Activated naive CD8-positive, alpha-beta T cell treated with anti-CD3 and anti-CD28 coated beads for 36 hours (primary cell): Measurements from ENCODE around the gene TBCK. TPM values are rescaled to one million over a fixed set of nuclear protein-coding genes. Genes with fewer than 3 reads are reported as not detected.
A peak's percentile ranks its signal among the peaks of the same experiment; 100 is the strongest.
"Not testable (repeated sequence)": the region's sequence is repeated elsewhere in the genome, so short reads cannot be mapped to it uniquely, and the experiment has no call there.

ENCODE experiments used
- DNase-seq: peaks from one replicate; pipeline ENCODE4 v3.0.0; 2021
- H3K27ac Mint-ChIP-seq: one replicate; pipeline ENCODE4 v1.8.0; 2022; ENCODE audit warnings: mild to moderate bottlenecking, moderate library complexity, mixed read lengths
- H3K27me3 Mint-ChIP-seq: one replicate; pipeline ENCODE4 v1.8.0; 2022; ENCODE audit warnings: mild to moderate bottlenecking, mixed read lengths
- H3K36me3 Mint-ChIP-seq: one replicate; pipeline ENCODE4 v1.8.0; 2021; ENCODE audit warnings: mild to moderate bottlenecking, mixed read lengths
- H3K4me1 Mint-ChIP-seq: one replicate; pipeline ENCODE4 v1.8.0; 2021; ENCODE audit warnings: mixed read lengths
- H3K4me3 Mint-ChIP-seq: one replicate; pipeline ENCODE4 v1.8.0; 2022; ENCODE audit warnings: mild to moderate bottlenecking, moderate library complexity, mixed read lengths
- H3K9me3 Mint-ChIP-seq: one replicate; pipeline ENCODE4 v1.8.0; 2022; ENCODE audit warnings: mixed read lengths
- total RNA-seq, 2 experiments: library from RNA; stranded (reverse); gene quantifications; one replicate each; pipeline ENCODE4 v1.2.3, GENCODE V29; 2021

TBCK gene
- total RNA-seq, 2 experiments from 2014 or later = 21.2 to 21.5 TPM

DNA sequence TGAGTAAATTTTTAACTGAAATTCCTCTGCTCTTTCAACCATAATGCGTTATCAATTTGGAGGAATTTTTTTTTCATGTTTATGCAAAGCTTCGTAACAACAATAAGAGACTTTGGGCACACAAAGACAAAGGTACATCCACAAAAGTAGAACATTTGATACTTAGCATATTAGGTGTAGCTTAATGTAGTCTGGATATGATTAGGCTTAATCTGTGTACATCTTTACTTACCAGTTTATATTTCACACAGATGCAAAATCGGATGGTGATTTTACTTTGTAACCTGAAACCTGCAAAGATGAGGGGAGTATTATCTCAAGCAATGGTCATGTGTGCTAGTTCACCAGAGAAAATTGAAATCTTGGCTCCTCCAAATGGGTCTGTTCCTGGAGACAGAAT is 20.6 kb upstream of the TBCK start:
- Mint-ChIP-seq H3K27me3 (no peaks in the 10 kb centered on the region), H3K9me3 (peaks cover 27% of the 10 kb centered on the region), H3K27ac (no peak overlapping the region), H3K4me3 (no peak overlapping the region), H3K36me3 (peaks cover 76% of the 10 kb centered on the region), H3K4me1 (peaks cover 22% of the 10 kb centered on the region)
- DNase-seq = no peak

DNA sequence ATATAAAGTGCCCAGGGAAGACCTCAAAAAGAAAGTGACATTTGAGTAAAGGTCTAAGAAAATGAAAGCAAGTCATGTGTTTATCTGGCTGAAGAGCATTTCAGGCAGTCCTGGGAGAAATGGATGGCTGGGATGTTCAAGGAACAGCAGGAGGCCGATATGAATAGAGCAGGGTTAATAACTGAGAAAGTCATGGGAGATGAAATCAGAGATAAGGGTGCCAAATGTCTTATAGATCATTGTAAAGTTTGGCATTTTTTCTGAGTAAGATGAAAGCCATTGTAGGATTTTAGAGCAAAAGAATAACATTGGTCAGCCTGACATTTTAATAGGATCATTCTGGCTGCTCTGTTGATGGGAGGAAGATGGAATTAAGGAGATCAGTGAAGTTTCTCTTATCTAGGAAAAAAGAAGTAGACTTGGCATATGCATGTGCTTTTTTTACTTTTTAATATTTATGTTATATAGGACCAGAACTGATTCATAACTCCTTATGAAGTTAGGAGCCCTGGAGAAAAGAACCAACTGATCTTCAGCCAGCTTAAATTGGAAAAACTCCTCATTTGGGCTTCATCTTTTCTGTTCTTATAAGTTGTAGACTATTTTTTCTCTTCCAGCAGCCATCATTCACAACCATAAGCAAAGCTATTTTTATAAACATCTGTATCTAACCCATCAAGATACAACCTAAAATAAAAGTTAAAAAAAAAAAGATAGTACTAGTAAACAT is 18.9 kb upstream of the TBCK start:
- no peak for DNase-seq
- H3K27ac Mint-ChIP-seq = no peak overlapping the region
- peaks cover 11% of the 10 kb centered on the region for H3K4me1 Mint-ChIP-seq
- no peak overlapping the region for H3K4me3 Mint-ChIP-seq
- no peaks in the 10 kb centered on the region for H3K27me3 Mint-ChIP-seq
- peaks cover 64% of the 10 kb centered on the region for H3K36me3 Mint-ChIP-seq
- peaks cover 18% of the 10 kb centered on the region for H3K9me3 Mint-ChIP-seq

DNA sequence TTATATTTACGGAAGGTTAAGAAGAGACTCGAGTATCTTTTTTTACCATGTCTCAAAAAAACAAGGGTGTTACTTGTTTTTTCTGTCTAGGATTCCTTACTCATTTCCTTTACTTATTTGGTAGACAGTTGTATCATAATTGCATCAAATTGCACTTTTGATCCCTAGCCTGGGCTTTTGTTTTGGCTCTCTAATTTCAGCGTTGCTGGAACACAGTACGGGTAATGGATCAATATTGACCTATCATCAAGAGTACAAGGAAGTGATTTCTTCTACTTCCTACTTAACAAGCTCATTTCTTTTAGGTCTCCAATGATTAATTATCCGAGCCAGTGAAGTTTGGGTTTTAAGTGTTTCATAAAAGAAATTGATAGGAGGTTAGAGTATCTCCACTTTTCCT is 17.2 kb upstream of the TBCK start:
- no peak overlapping the region for H3K4me3 Mint-ChIP-seq
- no peak overlapping the region for H3K27ac Mint-ChIP-seq
- peaks cover 55% of the 10 kb centered on the region for H3K36me3 Mint-ChIP-seq
- peaks cover 12% of the 10 kb centered on the region for H3K9me3 Mint-ChIP-seq
- no peak for DNase-seq
- H3K4me1 Mint-ChIP-seq = peaks cover 10% of the 10 kb centered on the region
- no peaks in the 10 kb centered on the region for H3K27me3 Mint-ChIP-seq

DNA sequence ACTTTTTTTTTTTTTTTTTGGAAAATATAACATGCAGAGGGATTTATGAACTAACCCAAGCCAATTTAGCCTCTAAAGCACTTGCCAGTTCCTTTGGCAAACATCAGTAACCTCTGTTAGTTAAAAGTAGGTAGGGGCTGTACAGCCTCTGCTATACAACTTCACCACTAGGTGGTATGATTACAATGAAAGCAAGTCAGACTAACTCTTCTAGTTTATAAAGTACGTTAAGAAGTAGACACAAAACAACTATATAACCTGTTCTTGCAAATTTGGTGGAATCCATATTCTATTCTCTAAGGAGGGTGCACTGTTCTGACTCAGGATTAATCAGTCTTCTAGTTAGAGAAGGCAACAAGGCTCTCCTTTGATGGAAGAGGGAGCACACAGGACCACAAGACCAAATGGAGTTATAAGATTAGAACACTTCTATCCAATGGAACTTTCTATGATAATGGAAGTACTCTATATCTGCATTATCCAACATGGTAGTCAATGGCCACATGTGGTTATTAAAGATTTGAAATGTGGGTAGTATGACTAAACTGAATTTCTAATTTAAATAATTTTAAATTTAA is 13.1 kb upstream of the TBCK start:
- no peaks in the 10 kb centered on the region for H3K9me3 Mint-ChIP-seq
- no peak overlapping the region for H3K4me3 Mint-ChIP-seq
- peaks cover 16% of the 10 kb centered on the region for H3K4me1 Mint-ChIP-seq
- DNase-seq = no peak
- H3K36me3 Mint-ChIP-seq = peaks cover 35% of the 10 kb centered on the region
- H3K27me3 Mint-ChIP-seq = no peaks in the 10 kb centered on the region
- H3K27ac Mint-ChIP-seq = no peak overlapping the region

DNA sequence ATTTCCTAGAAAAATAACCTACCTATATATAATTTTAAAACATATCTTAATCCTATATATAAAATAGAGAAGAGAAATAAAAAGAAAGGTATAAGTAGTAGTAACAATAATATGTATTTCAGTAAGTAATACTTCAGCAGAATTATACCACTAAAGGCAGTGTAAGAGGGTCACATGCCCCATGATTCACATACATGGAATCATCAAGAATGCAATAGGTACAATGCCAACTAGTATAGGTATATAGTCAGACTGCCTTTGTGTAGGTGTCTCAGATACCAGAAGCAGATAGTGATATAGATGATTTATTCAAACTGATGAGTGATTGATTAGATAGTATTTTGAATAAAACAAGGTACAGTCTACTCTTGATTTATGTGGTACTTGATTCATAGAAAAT is 9.8 kb upstream of the TBCK start:
- no peak overlapping the region for H3K27ac Mint-ChIP-seq
- no peak for DNase-seq
- H3K4me3 Mint-ChIP-seq = no peak overlapping the region
- H3K36me3 Mint-ChIP-seq = peaks cover 26% of the 10 kb centered on the region
- H3K9me3 Mint-ChIP-seq = peaks cover 2% of the 10 kb centered on the region
- peaks cover 21% of the 10 kb centered on the region for H3K4me1 Mint-ChIP-seq
- H3K27me3 Mint-ChIP-seq = no peaks in the 10 kb centered on the region

DNA sequence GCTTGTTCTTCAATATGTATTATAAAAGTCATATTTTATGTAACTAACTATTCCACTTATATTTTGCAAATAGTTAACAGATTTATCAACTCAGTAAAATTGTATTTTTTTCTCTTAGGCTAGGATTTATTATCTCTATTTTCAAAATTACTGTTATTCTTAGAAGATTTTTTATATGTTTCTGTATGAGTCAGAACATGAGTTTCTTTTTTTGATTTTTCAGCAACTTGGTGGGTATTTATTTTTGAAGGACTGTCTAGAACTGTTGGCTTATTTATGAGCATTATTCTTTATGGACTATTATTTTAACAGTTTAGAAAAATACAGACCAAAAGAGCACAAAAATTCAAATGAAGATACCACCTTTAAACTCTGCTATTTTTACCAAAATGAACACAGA is 7.1 kb upstream of the TBCK start:
- Mint-ChIP-seq H3K36me3 (peaks cover 33% of the 10 kb centered on the region), H3K4me3 (no peak overlapping the region), H3K9me3 (peaks cover 3% of the 10 kb centered on the region), H3K27ac (no peak overlapping the region), H3K27me3 (no peaks in the 10 kb centered on the region), H3K4me1 (peaks cover 23% of the 10 kb centered on the region)
- no peak for DNase-seq

DNA sequence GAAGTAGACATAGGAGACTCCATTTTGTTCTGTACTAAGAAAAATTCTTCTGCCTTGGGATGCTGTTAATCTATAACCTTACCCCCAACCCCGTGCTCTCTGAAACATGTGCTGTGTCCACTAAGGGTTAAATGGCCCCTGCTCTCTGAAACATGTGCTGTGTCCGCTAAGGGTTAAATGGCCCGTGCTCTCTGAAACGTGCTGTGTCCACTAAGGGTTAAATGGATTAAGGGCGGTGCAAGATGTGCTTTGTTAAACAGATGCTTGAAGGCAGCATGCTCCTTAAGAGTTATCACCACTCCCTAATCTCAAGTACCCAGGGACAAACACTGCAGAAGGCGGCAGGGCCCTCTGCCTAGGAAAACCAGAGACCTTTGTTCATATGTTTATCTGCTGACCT is 5.8 kb upstream of the TBCK start:
- H3K9me3 Mint-ChIP-seq, H3K27me3 Mint-ChIP-seq, DNase-seq, H3K4me3 Mint-ChIP-seq: not testable (repeated sequence)
- Mint-ChIP-seq H3K36me3 (peaks cover 29% of the 10 kb centered on the region), H3K27ac (peak overlapping the region; percentile 73), H3K4me1 (peaks cover 17% of the 10 kb centered on the region)

DNA sequence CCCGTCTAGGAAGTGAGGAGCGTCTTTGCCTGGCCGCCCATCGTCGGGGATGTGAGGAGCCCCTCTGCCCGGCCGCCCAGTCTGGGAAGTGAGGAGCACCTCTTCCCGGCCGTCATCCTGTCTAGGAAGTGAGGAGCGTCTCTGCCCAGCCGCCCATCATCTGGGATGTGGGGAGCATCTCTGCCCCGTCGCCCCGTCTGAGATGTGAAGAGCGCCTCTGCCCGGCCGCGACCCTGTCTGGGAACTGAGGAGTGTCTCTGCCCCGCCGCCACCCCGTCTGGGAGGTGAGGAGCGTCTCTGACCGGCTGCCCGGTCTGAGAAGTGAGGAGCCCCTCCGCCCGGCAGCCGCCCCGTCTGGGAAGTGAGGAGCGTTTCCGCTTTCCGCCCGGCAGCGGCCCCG is 5.2 kb upstream of the TBCK start:
- peaks cover 29% of the 10 kb centered on the region for H3K36me3 Mint-ChIP-seq
- DNase-seq, H3K27me3 Mint-ChIP-seq, H3K27ac Mint-ChIP-seq, H3K9me3 Mint-ChIP-seq, H3K4me3 Mint-ChIP-seq: not testable (repeated sequence)
- H3K4me1 Mint-ChIP-seq = peaks cover 17% of the 10 kb centered on the region

DNA sequence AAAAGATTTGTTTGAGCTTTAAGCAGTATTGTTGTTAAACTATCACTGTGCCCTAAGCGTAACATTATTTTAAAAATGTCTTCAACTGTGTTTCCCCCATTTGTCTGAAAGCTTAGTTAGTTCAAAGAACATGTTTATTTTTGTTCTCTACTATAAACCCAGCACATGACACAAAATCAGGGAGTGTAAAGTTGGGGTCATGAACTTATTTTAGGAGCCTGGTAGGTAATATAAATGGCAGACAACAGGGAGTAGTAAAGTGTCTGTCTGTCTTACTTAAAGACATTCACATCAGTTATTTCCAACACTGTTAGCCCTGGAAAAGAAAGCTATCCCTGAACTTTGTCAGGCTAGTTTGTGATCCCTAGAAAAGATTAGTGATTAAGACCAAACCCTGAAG is 4.2 kb upstream of the TBCK start:
- Mint-ChIP-seq H3K27ac (no peak overlapping the region), H3K27me3 (no peaks in the 10 kb centered on the region), H3K4me1 (peaks cover 17% of the 10 kb centered on the region), H3K9me3 (peaks cover 3% of the 10 kb centered on the region), H3K4me3 (no peak overlapping the region), H3K36me3 (peaks cover 29% of the 10 kb centered on the region)
- no peak for DNase-seq

DNA sequence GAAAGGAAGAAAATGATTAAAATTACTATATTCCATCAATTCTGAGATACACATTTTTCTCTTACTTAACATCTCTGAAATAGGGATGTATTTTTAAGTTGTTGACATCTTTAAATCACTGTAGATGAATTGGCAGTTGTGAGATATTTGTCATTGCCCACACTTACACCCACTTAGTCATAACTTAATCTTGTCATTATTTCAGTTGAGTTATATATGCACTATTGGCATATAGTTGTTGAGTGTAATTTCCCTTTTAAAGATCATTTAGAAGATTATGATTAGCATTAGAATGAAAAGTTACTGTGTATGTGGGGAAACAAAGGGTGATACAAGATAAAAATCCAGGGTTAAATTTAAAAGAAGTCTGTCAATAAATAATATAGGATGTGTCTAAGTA is 2.5 kb upstream of the TBCK start:
- no peak for DNase-seq
- Mint-ChIP-seq H3K4me1 (peaks cover 24% of the 10 kb centered on the region), H3K9me3 (peaks cover 3% of the 10 kb centered on the region), H3K36me3 (peaks cover 29% of the 10 kb centered on the region), H3K27ac (peak overlapping the region; percentile 63), H3K27me3 (no peaks in the 10 kb centered on the region), H3K4me3 (no peak overlapping the region)

DNA sequence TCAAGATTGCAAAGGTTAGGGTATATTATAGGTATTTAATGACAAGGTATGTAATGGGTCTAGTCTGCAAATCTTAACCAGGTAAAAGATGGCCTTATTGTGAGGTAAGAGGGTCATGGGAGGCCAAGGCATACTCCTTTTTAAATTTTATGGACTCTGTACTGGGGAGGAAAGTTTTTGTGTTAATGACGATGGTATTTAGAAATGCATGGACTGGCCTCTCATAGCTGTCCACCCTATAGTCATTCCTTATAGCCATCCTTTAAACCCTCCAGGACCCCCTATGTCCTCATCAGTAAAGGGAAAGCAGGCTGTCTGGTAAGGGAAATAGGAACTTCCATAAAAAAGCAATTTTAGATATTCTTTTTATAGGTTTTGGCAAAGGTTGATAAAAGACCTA is 1.8 kb upstream of the TBCK start:
- peaks cover 30% of the 10 kb centered on the region for H3K36me3 Mint-ChIP-seq
- DNase-seq = no peak
- H3K9me3 Mint-ChIP-seq = peaks cover 3% of the 10 kb centered on the region
- no peak overlapping the region for H3K27ac Mint-ChIP-seq
- no peak overlapping the region for H3K4me3 Mint-ChIP-seq
- no peaks in the 10 kb centered on the region for H3K27me3 Mint-ChIP-seq
- peaks cover 26% of the 10 kb centered on the region for H3K4me1 Mint-ChIP-seq

DNA sequence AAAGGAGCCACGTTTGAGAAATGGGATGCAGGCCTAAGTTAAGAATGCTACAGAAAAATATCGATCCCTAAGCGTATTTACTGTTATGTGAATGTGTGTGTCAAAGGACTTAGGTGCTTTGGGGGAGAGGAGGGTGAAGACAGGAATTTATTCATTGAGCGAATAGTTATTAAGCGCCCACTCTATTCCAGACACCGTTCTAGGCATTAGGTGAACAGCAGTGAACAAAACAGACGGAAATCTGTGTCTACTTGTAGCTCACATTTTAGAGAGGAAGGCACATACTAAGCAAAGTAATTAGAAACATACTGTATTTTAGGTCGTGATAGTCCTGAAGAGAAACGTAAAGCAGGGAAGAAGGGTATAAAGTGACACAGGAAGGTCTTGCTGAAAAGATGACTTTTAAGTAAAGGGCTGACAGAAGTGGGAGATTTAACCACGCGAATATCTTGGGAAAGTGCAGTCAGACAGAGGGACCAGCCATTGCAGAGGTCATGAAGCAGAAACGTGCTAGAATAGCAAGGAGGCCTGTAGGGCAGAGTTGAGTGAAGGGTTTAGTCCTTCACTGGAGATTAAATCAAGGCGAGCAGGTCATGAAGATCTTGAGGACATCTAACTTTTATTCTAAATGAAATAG is 882 bp upstream of the TBCK start:
- H3K27ac Mint-ChIP-seq = no peak overlapping the region
- no peak for DNase-seq
- peaks cover 28% of the 10 kb centered on the region for H3K4me1 Mint-ChIP-seq
- peaks cover 3% of the 10 kb centered on the region for H3K9me3 Mint-ChIP-seq
- H3K4me3 Mint-ChIP-seq = no peak overlapping the region
- H3K27me3 Mint-ChIP-seq = no peaks in the 10 kb centered on the region
- peaks cover 30% of the 10 kb centered on the region for H3K36me3 Mint-ChIP-seq

DNA sequence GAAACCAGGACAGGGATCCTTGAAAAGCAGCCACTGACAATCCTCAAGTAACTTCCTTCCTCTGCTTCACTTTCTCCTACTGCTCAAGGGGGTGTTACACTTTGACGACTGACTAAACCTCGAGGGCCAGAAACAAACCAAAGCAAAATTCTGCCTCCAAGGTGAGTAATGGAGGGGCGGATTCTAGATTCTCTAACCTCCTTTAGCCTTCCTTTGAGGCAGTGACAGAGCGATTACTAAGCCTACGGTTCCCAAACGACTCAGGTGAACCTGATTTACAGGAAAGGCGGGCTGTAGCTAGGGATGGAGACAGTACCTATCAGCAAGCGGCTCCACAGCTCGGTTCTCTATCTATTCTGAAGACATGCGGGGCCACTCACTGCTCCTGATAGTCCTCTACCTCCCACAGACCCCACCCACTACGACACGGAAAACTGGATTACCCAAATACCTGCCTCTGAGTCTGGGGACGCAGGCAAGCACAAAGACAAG is 487 bp downstream of the TBCK start:
- Mint-ChIP-seq H3K36me3 (peaks cover 21% of the 10 kb centered on the region), H3K27ac (no peak overlapping the region), H3K9me3 (peaks cover 1% of the 10 kb centered on the region), H3K4me3 (no peak overlapping the region), H3K27me3 (no peaks in the 10 kb centered on the region), H3K4me1 (peaks cover 32% of the 10 kb centered on the region)
- no peak for DNase-seq

DNA sequence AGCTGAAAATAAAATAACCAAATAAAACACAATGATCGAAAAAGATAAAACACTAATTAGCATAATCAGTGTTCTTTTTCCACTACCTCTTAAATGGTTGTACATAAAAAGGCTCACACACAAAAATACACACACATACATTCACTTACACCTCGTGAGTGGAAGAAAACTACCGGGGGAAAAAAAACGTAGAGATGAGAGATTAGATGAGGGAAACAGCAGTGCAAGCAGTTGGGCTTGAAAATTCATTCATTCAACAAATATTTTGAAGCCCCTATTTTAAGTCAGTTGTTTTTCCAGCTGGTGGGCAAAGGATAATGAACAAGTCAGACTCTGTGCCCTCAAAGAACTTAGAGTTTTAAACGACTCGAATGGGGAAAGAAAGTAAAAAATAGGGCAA is 1.0 kb downstream of the TBCK start:
- no peak for DNase-seq
- Mint-ChIP-seq H3K27ac (no peak overlapping the region), H3K36me3 (peaks cover 18% of the 10 kb centered on the region), H3K4me1 (peaks cover 33% of the 10 kb centered on the region), H3K9me3 (no peaks in the 10 kb centered on the region), H3K27me3 (no peaks in the 10 kb centered on the region), H3K4me3 (no peak overlapping the region)

DNA sequence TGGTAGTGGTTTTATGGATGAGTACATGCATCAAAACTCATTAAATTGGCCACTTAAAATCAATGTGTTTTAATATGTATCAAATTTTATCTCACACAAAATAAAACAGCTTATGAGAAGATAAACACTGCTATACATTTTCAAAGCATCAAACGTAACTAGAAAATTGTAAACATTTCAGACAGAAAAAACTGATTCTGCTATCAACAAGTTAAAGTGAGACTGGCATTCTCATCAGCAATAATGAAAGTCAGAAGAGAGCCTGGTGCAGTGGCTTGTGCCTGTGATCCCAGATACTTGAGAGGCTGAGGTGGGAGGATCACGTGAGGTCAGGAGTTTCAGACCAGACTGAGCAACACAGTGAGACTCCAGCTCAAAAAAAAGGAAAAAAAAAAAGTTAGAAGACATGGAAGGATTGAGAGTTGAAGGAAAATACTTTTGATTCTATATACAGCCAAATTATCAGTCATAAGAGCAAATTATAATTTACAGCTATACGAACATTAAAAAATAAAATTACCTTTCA is 2.9 kb downstream of the TBCK start:
- H3K9me3 Mint-ChIP-seq = no peaks in the 10 kb centered on the region
- peaks cover 14% of the 10 kb centered on the region for H3K36me3 Mint-ChIP-seq
- no peaks in the 10 kb centered on the region for H3K27me3 Mint-ChIP-seq
- H3K27ac Mint-ChIP-seq = peak overlapping the region; percentile 86
- H3K4me1 Mint-ChIP-seq = peaks cover 28% of the 10 kb centered on the region
- H3K4me3 Mint-ChIP-seq = peak overlapping the region; percentile 44
- no peak for DNase-seq
